Stimulated activated CD8-positive, alpha-beta memory T cell treated with anti-CD3 and anti-CD28 coated beads, Interleukin-12 subunit alpha, Interleukin-12 subunit beta, amount 100 ng/mL, for 1 hour (primary cell): Measurements from ENCODE around the gene CTNNA2.
"Not testable (repeated sequence)": the region's sequence is repeated elsewhere in the genome, so short reads cannot be mapped to it uniquely, and the experiment has no call there.

Experiments used
- DNase-seq: peaks from one replicate; pipeline ENCODE4 v3.0.0-alpha.2; 2020; ENCODE audit warnings: low read depth

Gene CTNNA2

DNA sequence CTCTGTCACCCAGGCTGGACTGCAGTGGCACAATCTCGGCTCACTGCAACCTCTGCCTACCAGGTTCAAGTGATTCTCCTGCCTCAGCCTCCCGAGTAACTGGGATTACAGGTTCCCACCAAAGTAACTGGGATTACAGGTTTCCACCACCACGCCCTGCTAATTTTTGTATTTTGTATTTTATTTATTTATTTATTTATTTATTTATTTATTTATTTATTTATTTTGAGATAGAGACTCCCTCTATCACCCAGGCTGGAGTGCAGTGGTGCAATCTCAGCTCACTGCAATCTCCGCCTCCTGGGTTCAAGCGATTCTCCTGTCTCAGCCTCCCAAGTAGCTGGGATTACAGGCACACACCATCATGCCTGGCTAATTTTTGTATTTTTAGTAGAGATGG lies 633.9 kb downstream of the CTNNA2 start:
- not testable (repeated sequence) for DNase-seq

DNA sequence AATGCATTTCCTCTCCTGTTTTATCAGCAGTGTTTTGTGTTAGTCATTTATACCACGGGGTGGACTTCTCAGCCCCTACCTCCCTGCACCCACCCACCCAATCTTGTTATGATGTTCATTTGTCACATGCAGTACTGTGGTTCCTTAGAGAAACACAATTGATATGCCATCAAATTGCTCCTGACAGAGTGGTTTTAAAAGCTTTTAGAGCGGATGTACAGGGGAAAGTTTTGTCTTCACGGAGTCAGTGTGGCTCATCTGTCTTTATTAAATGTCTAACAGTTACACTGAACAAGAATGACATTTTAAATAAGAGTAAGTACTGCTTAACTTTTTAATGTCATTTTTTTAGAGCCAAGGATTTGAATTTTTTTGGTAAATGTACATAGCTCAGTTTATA lies 634.8 kb downstream of the CTNNA2 start:
- no peak for DNase-seq

DNA sequence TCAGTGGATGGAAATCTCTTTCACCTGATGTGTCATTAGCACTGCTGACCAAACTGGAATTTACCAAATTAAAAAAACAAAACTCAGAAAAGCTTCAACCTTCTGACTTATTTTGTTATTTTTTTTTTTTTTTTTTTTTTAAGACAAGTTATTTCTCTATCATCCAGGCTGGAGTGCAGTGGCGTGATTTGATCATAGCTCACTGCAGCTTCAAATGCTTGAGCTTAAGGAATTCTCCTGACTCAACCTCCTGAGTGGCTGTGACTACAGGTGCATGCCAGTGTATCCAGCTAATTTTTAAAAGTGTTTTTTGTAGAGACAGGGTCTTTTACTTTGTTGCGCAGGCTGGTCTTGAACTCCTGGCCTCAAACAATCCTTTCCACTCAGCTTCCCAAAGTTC lies 636.1 kb downstream of the CTNNA2 start:
- DNase-seq: no peak

DNA sequence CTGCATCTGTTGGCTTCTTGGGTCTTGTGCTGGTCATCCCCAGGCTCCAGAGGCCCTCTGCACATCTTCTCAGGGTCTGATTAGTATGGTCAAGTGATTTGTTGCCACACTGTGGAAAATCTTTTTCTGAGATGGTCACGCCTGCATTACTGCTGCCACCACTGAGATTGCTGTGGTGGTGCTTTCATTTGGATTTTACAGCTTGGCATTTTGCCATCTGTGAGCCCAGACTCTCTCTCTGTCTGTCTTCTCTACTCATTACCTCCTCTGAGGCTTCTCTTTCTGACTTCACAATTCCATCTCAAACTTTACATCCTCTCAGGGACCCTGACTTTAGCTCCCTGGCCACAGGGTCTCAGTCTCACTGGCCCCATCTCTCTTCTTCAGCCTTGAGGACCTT lies 637.1 kb downstream of the CTNNA2 start:
- DNase-seq: no peak

GRCh38 chr2:80151248-80151647 lies 638.4 kb downstream of the CTNNA2 start:
- DNase-seq: no peak

- no peak for DNase-seq
Observed at GRCh38 chr2:80151651-80152050, 638.8 kb downstream of the CTNNA2 start.

DNA sequence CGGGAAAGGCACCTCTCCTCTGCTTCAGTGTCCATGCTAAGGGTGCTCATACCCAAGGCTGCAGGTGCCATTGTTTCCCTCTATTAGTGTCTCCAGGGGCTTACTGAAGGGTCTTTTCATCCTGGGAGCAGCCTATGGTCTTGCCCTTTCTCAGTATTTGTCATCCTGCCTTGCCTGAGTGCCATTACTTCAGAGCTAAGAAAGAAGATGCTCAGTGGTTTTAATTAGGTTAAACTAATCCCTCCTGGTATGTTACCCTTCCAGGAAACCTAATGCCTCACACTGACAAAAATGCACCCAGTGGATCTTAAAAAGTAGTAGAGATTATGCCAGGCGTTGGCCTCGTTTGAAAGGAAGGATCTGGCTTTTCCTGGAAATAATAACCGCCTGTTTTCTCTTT lies 640.3 kb downstream of the CTNNA2 start:
- no peak for DNase-seq

GRCh38 chr2:80153768-80154167 lies 640.9 kb downstream of the CTNNA2 start:
- no peak for DNase-seq

GRCh38 chr2:80154231-80154915 lies 641.5 kb downstream of the CTNNA2 start:
- no peak for DNase-seq

- no peak for DNase-seq
Observed at GRCh38 chr2:80164375-80164774, 651.5 kb downstream of the CTNNA2 start.

GRCh38 chr2:80166483-80167171 lies 653.8 kb downstream of the CTNNA2 start:
- DNase-seq: no peak

DNA sequence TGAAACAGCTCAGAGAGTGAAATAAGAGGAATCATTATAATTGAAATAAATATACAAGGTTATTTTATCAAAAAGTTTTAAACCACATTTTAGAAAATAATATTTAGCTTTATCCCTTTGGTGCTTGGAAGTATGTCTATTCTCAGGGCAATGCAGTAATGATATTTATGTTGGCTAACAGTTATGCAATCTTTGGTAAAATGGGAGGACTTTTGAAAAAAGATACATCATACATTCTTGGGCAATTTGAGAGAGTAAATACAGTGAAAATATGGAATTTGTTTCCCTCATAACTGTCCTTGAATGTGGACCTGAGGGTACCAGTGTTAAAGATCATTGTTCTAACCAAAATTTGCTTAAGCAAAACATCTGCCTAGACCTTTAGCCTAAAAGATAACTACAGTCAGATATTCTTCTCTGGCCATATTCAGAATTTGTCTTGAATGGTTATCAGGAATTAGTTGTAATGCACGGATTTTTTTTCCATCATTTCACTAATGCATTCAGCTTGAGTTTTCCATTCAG lies 654.5 kb downstream of the CTNNA2 start:
- DNase-seq: no peak

- DNase-seq: no peak
Observed at GRCh38 chr2:80168037-80168436, 655.2 kb downstream of the CTNNA2 start.

GRCh38 chr2:80168801-80169200 lies 656.0 kb downstream of the CTNNA2 start:
- DNase-seq: no peak

GRCh38 chr2:80169811-80170594 lies 657.2 kb downstream of the CTNNA2 start:
- DNase-seq: no peak

DNA sequence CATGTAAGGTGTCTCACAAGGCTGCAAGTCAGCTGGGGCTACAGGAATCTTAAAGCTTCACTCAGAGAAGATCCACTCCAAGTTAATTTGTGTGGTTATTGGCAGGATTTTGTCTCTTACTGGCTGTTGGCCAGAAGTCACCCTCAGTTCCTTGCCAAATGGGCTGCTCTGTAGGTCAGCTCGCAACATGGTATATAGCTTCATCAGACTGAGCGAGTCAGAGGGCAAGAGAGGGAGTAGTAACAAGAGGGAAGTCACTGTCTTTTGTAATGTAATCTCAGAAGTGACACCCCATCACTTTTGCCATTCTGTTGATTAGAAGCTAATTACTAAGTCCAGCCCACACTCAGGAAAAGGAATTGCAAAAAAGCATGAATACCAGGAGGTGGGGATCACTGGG lies 672.2 kb downstream of the CTNNA2 start:
- no peak for DNase-seq

DNA sequence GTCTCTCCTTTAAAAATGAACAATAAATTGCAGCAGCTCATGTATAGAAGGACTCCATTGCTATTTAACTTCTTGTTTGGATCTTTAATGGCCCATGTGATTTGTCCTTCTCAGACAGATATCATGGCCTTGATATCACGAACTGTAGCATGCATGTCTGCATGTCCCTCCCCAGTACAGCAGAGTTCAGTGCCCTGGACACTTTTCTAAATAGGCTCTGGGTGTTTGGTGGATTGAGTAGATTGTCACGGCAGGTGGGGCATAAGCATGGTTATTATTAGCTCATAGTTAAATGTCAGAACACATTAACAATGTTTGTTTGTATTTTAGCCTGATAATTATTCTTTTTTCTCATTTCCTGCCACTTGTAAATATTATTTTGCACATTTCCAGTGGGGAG lies 673.4 kb downstream of the CTNNA2 start:
- DNase-seq: no peak

DNA sequence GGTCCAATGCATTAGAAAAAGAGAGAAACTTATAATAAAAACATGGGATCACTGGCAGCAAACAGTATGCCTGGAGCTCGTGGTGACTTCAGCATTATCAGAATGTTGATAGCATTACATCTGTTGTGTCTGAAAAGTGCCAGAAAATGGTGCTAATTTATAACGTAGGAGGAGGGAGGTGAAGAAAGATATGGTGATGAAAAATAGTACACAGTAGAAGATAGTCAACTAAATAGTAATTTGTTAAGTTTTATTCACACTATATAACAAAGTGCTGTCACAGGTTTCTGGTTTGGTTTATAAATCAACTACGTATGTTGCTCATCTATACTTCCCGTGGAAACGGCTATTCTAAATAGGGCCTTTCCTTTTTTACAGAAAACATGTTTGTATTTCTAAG lies 674.3 kb downstream of the CTNNA2 start:
- DNase-seq: no peak

GRCh38 chr2:80190166-80190565 lies 677.3 kb downstream of the CTNNA2 start:
- no peak for DNase-seq

DNA sequence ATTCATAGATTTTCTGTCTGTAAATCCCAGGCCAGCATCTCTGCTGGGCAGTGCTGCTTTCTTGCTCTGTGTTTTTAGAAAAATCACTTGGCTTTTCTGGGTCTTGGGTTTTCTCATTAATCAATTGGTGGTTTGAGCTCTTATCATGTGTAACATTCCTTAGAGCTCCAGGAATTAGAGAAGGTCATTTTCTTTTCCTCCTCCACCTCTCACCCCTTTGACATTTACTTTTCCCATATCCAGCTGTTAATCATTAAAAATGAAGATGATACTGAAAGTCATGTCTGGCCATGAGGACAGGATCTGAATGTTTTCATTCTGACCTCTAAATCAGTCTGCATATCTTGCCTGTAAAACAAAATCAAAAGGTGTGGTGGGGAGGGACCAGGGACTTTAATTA lies 680.7 kb downstream of the CTNNA2 start:
- DNase-seq: no peak

- DNase-seq: no peak
Observed at GRCh38 chr2:80195034-80195433, 682.2 kb downstream of the CTNNA2 start.

GRCh38 chr2:80198042-80198441 lies 685.2 kb downstream of the CTNNA2 start:
- DNase-seq: no peak

- no peak for DNase-seq
Observed at GRCh38 chr2:80199504-80199903, 686.7 kb downstream of the CTNNA2 start.
